Measurements from ENCODE around the gene ZCCHC14.

The ZCCHC14 gene

DNA sequence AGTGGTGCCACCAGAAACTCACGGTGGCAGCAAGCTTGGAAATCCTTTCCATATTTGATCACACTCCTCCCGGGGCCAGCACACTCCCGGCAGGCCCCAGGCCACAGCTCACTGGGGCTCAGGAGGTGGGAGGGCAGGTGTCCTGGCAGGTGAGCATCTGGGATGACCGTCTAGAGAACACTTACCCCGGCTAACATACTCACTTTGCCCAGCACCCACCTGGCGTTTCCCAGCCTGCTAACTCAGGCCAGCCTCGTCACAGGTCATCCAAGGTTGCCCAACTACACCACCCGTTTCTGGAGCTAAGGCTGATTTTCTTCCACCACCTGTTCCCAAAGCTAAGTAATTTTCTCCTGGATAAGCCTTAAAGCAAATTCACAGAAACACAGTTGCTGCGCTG, 134.1 kb downstream of the ZCCHC14 start:
- Histone ChIP-seq H3K9me2 (replicated peaks; ENCODE audit: control insufficient read depth, low read length) (no peaks in the 10 kb centered on the region), H3K36me3 (ENCODE audit: control insufficient read depth, low read length) (peaks cover 34% of the 10 kb centered on the region), H3K79me2 (ENCODE audit: control insufficient read depth, low read length) (peaks cover 4% of the 10 kb centered on the region), H3F3A (ENCODE audit: control insufficient read depth, insufficient read depth) (no peaks in the 10 kb centered on the region), H3K27me3 (ENCODE audit: control insufficient read depth, low read length) (no peaks in the 10 kb centered on the region), H3K4me1 (ENCODE audit: control insufficient read depth, low read length) (no peaks in the 10 kb centered on the region), H3K4me2 (ENCODE audit: low read length) (no peak overlapping the region), H3K27ac (ENCODE audit: low read depth, low read length) (no peak overlapping the region), H3K9me3 (ENCODE audit: control insufficient read depth, insufficient read depth, low read length) (no peaks in the 10 kb centered on the region), H3K4me3 (ENCODE audit: low read length) (no peak overlapping the region), H4K20me1 (ENCODE audit: control insufficient read depth, insufficient read depth, low read depth, low read length) (no peaks in the 10 kb centered on the region)
- TF ChIP-seq, protein P1, sequence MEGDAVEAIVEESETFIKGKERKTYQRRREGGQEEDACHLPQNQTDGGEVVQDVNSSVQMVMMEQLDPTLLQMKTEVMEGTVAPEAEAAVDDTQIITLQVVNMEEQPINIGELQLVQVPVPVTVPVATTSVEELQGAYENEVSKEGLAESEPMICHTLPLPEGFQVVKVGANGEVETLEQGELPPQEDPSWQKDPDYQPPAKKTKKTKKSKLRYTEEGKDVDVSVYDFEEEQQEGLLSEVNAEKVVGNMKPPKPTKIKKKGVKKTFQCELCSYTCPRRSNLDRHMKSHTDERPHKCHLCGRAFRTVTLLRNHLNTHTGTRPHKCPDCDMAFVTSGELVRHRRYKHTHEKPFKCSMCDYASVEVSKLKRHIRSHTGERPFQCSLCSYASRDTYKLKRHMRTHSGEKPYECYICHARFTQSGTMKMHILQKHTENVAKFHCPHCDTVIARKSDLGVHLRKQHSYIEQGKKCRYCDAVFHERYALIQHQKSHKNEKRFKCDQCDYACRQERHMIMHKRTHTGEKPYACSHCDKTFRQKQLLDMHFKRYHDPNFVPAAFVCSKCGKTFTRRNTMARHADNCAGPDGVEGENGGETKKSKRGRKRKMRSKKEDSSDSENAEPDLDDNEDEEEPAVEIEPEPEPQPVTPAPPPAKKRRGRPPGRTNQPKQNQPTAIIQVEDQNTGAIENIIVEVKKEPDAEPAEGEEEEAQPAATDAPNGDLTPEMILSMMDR (IDR thresholded peaks at IDR 0.05; ENCODE audit: low read depth, low read length, poor library complexity, severe bottlenecking) = no peak
- TF ChIP-seq EZH2phosphoT487 (IDR thresholded peaks at IDR 0.05; ENCODE audit: borderline replicate concordance, low read length) = no peak

DNA sequence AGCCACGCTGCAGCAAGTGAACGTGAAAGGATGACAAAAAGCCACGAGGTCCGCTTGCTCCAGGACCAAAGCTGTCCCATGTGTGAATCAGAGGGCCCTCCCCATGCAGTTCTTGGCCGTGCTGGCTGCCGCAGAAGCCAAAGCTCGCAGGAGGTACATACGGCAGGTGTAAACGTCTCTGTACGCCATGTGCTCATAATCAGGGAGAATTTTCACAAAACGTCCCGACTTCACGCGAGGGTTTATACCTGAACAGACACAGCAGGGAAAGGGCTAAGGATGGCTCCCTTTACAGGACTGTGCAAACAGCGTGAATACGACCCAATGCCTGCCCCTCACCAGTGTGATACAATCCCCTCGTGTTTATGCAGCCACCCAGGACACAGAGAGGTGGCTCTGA, 134.6 kb downstream of the ZCCHC14 start:
- Histone ChIP-seq H3K36me3 (ENCODE audit: control insufficient read depth, low read length) (peaks cover 30% of the 10 kb centered on the region), H3K9me2 (replicated peaks; ENCODE audit: control insufficient read depth, low read length) (no peaks in the 10 kb centered on the region), H3K27ac (ENCODE audit: low read depth, low read length) (no peak overlapping the region), H3K4me3 (ENCODE audit: low read length) (no peak overlapping the region), H3F3A (ENCODE audit: control insufficient read depth, insufficient read depth) (no peaks in the 10 kb centered on the region), H4K20me1 (ENCODE audit: control insufficient read depth, insufficient read depth, low read depth, low read length) (no peaks in the 10 kb centered on the region), H3K4me2 (ENCODE audit: low read length) (no peak overlapping the region), H3K4me1 (ENCODE audit: control insufficient read depth, low read length) (no peaks in the 10 kb centered on the region), H3K79me2 (ENCODE audit: control insufficient read depth, low read length) (no peaks in the 10 kb centered on the region), H3K9me3 (ENCODE audit: control insufficient read depth, insufficient read depth, low read length) (no peaks in the 10 kb centered on the region), H3K27me3 (ENCODE audit: control insufficient read depth, low read length) (no peaks in the 10 kb centered on the region)
- TF ChIP-seq EZH2phosphoT487 (IDR thresholded peaks at IDR 0.05; ENCODE audit: borderline replicate concordance, low read length) = no peak
- TF ChIP-seq, protein P1 (IDR thresholded peaks at IDR 0.05; ENCODE audit: low read depth, low read length, poor library complexity, severe bottlenecking) = no peak

DNA sequence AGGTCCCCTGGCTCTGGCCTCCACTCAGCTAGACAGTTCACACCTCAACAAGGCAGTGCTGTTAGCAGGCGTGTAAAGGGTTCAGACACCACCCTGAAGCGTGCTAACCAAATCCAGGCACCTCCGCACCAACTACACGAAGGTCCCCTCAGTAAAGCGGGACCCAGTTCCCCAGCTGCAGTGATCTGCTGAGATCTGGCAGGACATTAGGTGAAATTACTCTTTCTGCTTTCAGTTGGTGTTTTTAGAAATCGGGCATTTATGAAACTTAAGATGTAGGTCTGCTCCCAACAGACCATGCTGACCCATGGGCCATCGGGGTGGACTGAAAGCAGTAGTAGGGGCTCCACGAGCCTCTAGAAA, 136.4 kb downstream of the ZCCHC14 start:
- Histone ChIP-seq H3K9me2 (replicated peaks; ENCODE audit: control insufficient read depth, low read length) (no peaks in the 10 kb centered on the region), H3K4me3 (ENCODE audit: low read length) (no peak overlapping the region), H4K20me1 (ENCODE audit: control insufficient read depth, insufficient read depth, low read depth, low read length) (no peaks in the 10 kb centered on the region), H3K36me3 (ENCODE audit: control insufficient read depth, low read length) (peaks cover 27% of the 10 kb centered on the region), H3K27ac (ENCODE audit: low read depth, low read length) (no peak overlapping the region), H3F3A (ENCODE audit: control insufficient read depth, insufficient read depth) (no peaks in the 10 kb centered on the region), H3K9me3 (ENCODE audit: control insufficient read depth, insufficient read depth, low read length) (no peaks in the 10 kb centered on the region), H3K4me2 (ENCODE audit: low read length) (no peak overlapping the region), H3K79me2 (ENCODE audit: control insufficient read depth, low read length) (no peaks in the 10 kb centered on the region), H3K27me3 (ENCODE audit: control insufficient read depth, low read length) (no peaks in the 10 kb centered on the region), H3K4me1 (ENCODE audit: control insufficient read depth, low read length) (no peaks in the 10 kb centered on the region)
- TF ChIP-seq EZH2phosphoT487 (IDR thresholded peaks at IDR 0.05; ENCODE audit: borderline replicate concordance, low read length) = no peak
- TF ChIP-seq, protein P1 (IDR thresholded peaks at IDR 0.05; ENCODE audit: low read depth, low read length, poor library complexity, severe bottlenecking) = no peak

Data from DOHH2 (cell line).